KOPT-K1 (cell line): ENCODE results near the gene DEFB123.
"Not testable (repeated sequence)": the region's sequence is repeated elsewhere in the genome, so short reads cannot be mapped to it uniquely, and the experiment has no call there.

ENCODE experiments used
- H3K27ac ChIP-seq: fragments of 200-600 bp; sonication (generic); 2 replicates; pipeline ENCODE4 v1.5.1; 2016; ENCODE audit warnings: antibody characterized with exemption, mild to moderate bottlenecking, low read depth, low read length; ENCODE audit not compliant: poor library complexity, severe bottlenecking
- H3K36me3 ChIP-seq: fragments of 200-600 bp; sonication (generic); 2 replicates; pipeline ENCODE4 v1.5.1; 2017; ENCODE audit warnings: antibody characterized with exemption, mild to moderate bottlenecking, low read length, moderate library complexity; ENCODE audit not compliant: insufficient read depth
- H3K9me3 ChIP-seq: fragments of 200-600 bp; sonication (generic); 2 replicates; pipeline ENCODE4 v1.5.1; 2017; ENCODE audit warnings: antibody characterized with exemption, low read length, mild to moderate bottlenecking; ENCODE audit not compliant: insufficient read depth, poor library complexity, severe bottlenecking

DEFB123 gene

DNA sequence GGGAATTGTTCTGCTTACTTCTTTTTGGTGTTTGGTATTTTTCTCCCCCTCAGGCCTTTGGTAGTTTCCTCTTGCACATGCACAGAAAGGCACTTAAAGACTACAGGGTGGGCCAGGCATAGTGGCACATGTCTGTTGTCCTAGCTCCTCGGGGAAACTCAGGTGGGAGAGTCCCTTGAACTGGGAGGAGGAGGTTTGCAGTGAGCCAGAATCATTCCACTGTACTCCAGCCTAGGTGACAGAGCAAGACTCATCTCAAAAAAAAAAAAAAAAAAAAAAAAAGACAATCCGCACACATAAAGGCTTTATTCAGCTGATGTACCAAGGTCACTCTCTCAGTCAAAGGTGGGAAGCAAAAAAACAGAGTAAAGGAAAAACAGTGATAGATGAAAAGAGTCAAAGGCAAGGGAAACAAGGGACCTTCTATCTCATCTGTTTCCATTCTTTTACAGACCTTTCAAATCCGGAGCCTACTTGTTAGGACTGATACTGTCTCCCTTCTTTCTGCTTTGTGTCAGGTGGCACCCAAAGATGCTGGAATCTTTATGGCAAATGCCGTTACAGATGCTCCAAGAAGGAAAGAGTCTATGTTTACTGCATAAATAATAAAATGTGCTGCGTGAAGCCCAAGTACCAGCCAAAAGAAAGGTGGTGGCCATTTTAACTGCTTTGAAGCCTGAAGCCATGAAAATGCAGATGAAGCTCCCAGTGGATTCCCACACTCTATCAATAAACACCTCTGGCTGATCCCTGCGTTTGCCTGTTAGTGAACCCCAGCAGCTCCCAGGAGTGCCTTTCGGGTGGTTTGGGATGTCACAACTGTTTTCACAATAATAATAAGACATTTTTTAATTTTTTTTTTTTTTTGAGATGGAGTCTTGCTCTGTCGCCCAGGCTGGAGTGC lies 9.3 kb downstream of the DEFB123 start:
- no peaks in the 10 kb centered on the region for H3K9me3 ChIP-seq
- H3K36me3 ChIP-seq, result no peaks in the 10 kb centered on the region
- no peak overlapping the region for H3K27ac ChIP-seq

DNA sequence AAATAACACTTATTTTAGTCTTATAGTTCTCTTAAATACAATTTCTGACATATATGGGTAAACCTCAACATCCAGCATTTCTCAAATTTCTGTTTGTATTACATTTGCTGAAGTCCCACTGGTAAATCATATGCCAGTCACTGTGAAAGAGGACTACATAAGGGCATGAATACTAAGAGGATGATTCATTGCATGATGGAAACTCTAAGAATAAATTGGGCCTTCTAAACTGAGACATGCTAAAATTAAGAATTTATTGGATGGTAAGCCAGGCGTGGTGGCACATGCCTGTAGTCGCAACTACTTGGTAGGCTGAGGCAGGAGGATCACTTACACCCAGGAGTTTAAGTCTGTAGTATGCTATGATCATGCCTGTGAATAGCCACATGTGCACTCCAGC lies 12.1 kb downstream of the DEFB123 start:
- Histone ChIP-seq H3K27ac (no peak overlapping the region), H3K36me3 (no peaks in the 10 kb centered on the region), H3K9me3 (no peaks in the 10 kb centered on the region)

DNA sequence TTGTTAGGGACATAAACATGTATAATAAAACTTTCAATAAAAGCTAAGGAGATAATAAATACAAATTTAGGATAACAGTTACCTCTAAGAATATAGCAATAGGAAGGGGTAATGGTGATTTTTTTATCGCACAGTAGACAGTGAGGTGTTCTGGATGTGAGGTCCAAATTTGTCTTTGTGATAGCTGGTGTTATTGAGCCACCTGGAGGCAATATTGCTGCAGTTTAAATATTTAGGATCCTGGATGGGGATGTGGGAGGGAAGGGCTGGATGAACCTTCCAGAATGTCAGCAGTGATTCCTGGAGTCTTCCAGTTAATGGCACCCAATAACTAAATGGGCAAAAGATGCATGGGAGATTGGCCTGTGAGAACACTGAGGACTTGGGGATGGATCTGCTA lies 13.9 kb downstream of the DEFB123 start:
- no peaks in the 10 kb centered on the region for H3K9me3 ChIP-seq
- no peaks in the 10 kb centered on the region for H3K36me3 ChIP-seq
- no peak overlapping the region for H3K27ac ChIP-seq

DNA sequence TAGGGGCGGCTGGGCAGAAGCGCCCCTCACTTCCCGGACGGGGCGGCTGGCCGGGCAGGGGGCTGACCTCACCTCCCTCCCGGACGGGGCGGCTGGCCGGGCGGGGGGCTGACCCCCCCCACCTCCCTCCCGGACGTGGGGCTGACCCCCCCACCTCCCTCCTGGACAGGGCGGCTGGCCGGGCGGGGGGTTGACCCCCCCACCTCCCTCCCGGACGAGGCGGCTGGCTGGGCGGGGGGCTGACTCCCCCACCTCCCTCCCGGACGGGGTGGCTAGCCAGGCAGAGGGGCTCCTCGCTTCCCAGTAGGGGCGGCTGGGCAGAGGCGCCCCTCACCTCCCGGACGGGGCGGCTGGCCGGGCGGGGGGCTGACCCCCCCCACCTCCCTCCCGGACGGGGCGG lies 30.5 kb downstream of the DEFB123 start:
- H3K27ac ChIP-seq, H3K36me3 ChIP-seq, H3K9me3 ChIP-seq: not testable (repeated sequence)

DNA sequence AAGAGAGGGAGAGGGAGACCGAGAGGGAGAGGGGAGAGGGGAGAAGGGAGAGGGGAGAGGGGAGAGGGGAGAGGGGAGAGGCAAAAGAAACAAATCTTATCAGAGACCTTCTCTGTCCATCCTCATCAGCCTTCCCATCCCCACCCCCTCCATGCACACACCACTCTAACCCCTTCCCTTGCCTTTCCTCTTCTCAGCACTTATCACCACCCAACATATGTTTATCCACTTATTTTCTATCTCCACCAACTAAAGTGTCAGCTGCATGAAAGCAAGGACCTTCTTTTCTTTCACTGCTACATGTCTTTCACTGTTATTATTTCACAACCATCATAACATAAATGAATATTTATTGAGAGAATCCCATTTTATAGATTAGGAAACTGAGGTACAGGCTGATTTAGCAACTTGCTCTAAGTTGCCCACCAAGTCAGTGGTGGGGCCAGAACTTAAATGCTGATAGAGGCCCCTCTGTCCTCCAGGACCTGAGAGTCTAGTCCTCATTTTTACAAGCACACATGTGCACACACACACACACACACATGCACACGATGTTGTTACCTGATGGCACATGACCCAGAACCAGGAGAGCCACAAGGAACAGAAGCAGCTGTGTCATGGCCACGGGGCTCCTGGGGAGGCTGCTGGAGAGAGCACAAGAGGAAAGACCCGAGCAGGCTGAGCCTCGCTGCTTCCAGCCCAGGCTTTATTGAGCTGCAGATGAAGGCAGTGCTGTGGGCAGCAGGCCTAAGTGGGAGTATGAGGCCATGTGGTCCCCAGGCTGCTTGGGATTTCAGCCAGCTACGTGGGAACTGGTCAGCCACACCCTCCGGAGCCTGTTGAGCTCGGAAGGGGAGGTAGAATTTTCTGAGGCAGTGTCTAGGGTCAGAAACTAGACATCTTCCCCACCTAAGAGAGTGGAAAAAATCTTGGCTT lies 32.2 kb downstream of the DEFB123 start:
- no peaks in the 10 kb centered on the region for H3K9me3 ChIP-seq

DNA sequence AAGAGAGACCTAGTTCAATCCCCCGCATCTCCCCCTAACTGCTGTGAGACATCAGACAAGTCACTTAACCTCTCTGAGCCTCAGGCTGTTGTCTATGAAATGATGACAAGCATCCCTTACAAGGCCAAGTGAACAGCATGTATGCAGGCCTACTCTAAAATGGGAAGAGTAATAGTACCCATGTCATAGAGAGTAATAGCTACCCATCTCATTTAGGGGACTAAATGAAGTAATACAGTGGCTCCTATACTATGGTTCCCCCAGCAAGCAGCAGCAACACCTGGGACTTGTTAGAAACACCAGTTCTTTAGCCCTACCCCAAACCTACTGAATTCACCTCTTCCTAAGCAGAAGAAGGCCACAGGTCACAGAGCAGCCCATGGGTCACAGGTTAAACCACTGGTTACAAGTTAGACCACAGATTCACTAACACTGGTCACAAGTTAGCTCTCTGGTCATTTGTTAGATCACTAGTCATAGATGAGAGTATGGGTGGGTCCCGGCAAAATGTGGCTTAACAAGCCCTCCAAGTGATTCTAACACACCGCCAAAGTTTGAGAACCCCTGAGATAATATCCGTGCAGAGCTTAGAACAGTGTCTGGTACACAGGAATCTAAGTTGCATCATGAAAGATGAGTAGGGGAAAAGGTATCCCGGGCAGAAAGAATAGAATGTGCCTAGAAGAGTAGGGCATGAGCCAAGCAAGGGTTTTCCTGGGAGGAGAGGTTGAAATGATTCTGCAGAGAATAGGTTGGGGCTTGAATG lies 33.1 kb downstream of the DEFB123 start:
- Histone ChIP-seq H3K27ac (no peak overlapping the region), H3K36me3 (no peaks in the 10 kb centered on the region), H3K9me3 (no peaks in the 10 kb centered on the region)

More for the DNA sequence above, 32.2 kb downstream of the DEFB123 start:
- Histone ChIP-seq H3K27ac (no peak overlapping the region), H3K36me3 (no peaks in the 10 kb centered on the region)

DNA sequence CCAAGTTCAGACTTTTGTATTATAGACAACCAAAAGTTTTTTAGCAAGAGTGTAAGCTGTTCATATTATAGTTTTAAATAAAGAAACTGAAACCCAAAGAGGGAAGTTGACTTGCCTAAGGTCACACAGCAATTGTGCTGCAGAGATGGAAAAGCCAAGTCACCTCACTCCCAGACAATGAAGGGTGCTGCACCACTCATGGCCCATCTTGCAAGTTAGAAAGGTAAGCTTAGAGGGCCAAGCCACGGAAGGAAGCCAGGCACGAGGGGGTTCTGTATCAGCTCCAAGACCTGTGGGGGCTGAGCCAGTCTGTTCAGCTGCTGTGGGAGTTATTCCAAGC lies 33.6 kb downstream of the DEFB123 start:
- Histone ChIP-seq H3K36me3 (no peaks in the 10 kb centered on the region), H3K27ac (no peak overlapping the region), H3K9me3 (no peaks in the 10 kb centered on the region)

DNA sequence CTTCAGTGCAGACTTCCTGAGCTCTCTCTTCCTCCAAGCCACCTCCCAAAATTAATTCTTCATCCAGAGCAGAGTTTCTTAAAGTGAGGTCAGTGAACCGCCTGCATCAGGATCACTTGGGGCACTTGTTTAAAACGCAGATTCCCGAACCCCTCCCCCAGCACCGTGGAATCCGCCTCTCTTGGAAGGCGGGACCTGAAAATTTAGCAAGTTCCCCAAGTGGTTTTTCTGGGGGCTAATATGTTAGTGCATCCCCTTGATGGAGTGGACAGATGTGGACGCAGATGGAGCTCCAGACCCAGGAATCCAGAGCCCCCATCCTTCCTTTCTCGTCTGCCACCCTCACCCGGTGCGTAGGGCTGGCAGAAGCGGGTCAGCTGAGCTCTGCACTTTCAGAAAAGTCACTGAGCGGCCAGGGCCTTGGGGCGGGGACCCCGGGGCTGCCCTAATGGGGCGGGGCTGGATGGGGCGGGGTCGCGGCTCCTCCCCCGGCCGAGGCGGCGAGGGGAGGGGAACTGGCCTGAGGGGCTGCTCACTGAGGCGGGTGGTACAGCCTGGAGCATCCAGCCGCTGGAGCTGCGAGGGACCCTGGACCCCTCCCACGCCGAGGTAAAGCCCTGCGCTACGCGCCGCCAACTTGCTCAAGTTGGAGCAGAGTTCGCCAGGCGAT lies 34.5 kb downstream of the DEFB123 start, which contains the start of the genes DEFB124 and REM1:
TSS of gene DEFB124 (minus strand) at position 370 of the 670 bp plus-strand sequence. CDS start 2,114 bp downstream, outside the sequence.
TSS of gene REM1 (plus strand) at position 531 of the 670 bp plus-strand sequence. CDS start 1,158 bp downstream, outside the sequence.
- H3K9me3 ChIP-seq, result no peaks in the 10 kb centered on the region
- H3K36me3 ChIP-seq, result no peaks in the 10 kb centered on the region
- no peak within 1 kb of the TSS for H3K27ac ChIP-seq

DNA sequence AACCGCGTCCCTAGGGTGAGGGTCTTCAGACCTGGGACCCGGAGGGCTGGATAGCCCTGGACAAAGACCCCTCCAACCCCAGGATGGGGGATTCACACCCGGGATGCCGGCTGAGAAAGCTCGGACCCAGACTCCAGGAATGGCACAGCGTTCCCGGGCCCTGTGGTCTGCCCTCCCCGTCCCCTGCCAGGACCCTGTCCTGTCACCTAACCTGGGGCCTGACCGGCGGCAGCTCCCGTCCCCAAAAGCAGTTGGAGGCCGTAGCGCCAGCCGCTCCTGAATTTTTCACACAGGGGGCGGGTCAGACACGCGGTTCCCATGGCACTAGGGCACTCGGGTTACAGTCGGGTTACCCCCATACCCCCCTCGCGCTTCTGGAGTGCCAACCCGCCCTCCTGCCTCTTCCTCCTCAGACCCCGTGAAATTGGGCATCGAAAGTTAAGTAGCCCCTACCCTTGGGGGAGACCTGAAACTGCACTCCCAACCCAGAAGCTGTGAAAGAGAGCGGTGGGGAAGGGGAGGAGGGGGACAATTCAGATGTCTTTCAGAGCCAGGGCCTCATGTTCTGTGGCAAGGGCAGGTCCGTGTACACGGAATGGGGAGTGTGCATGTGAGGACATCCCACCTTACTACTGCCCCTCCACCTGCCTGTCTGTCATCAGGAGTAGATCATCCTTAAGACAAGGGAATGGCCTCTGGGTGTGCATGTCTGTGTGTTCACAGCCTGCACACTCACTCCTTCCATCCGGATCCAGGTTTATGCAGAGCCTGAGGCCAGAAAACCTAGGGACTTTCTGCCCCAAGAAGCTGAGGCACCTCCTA lies 35.3 kb downstream of the DEFB123 start:
- H3K27ac ChIP-seq, result no peak overlapping the region
- no peaks in the 10 kb centered on the region for H3K9me3 ChIP-seq

DNA sequence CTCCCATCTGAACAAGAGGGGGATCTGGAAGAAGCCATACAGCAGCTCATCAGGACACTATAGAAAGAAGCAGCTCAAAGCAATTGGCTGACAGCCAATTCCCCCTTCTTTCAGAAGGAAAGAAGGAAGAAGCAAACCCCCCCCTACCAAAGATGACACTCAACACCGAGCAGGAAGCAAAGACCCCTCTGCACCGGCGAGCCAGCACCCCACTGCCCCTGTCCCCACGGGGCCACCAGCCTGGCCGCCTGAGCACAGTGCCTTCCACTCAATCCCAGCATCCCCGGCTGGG lies 35.8 kb downstream of the DEFB123 start:
- no peaks in the 10 kb centered on the region for H3K9me3 ChIP-seq
- no peaks in the 10 kb centered on the region for H3K36me3 ChIP-seq
- H3K27ac ChIP-seq, result no peak overlapping the region

More for the DNA sequence above, 35.3 kb downstream of the DEFB123 start:
- no peaks in the 10 kb centered on the region for H3K36me3 ChIP-seq

DNA sequence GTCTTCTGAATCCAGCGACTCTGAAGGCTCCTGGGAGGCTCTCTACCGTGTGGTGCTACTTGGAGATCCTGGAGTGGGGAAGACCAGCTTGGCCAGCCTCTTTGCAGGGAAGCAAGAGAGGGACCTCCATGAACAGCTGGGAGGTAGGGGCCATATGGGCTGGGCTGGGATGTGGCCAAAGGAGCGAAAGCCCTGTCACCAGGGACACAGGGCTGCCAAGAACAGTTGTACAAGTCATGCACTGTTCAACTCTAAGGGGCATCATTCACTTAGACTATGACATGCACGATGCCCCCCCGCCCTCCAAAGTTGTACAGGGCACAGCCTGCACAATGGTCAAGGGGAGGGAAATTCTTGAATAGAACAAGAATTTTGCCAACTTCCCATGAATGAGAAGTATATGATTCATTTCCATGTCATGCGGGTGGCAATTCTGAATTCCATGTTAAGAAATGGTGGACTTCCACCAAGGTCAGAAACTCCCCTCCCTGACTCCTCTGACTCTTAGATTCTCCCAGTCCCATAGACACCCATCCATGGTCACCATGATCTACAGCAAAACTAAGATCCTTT lies 36.3 kb downstream of the DEFB123 start:
- Histone ChIP-seq H3K36me3 (no peaks in the 10 kb centered on the region), H3K9me3 (no peaks in the 10 kb centered on the region), H3K27ac (no peak overlapping the region)

DNA sequence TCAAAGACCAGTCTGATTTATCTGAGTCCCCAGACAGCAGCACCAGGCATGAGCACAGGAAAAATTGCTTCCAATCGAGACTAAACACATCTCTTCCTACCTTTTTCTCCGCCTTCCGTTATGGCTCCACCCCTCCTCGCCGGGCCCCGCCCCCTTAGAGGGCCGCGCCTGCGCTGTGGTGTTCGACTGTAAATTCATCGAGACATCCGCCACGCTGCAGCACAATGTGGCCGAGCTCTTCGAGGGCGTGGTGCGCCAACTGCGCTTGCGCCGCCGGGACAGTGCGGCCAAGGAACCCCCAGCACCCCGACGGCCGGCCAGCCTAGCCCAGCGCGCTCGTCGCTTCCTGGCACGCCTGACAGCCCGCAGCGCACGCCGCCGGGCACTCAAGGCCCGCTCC lies 43.6 kb downstream of the DEFB123 start:
- Histone ChIP-seq H3K9me3 (no peaks in the 10 kb centered on the region), H3K27ac (no peak overlapping the region), H3K36me3 (no peaks in the 10 kb centered on the region)

DNA sequence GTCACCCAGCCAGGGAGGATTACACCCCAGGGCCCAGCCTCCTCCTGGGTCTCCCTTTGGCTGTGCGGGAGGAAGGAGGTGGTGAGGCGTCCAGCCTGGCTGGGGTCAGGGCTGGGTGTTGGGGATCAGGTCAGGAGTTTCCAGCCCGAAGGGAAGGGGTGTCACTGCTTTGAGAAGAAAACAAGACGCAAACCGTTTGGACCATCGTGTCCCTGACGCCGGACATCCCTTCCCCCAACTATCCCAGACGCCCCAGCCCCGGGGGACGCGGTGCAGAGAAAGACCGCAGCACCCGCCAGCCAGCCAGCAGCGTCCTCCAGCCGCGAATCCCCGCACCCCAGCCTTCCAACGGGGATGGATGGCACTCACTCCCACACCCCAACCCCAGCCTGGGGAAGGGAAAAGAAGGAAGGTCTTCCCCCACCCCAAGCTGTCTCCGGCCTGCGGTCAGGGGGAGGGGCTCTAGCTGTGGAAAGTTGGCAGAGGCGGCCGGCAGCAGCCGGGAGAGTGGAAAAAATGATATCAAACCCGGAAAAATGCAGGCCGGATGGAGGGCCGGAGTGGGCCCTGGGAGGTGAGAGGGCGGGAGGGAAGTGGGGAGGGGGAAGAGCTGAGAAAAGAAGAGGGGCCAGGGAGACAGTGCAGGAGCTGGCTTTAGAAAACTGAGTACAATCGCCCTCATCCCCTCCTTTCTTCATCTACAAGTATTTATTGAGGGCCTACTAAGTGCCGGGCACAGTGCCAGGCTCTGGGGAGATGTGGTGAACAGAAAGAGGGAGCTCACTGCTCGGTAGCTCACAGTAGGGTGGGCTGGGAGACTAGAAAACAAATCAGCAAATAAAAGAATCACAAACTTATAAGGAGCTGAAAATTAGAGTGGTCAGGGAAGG lies 45.3 kb downstream of the DEFB123 start:
- H3K9me3 ChIP-seq, result no peaks in the 10 kb centered on the region

More for the DNA sequence above, 45.3 kb downstream of the DEFB123 start:
- Histone ChIP-seq H3K36me3 (no peaks in the 10 kb centered on the region), H3K27ac (no peak overlapping the region)
